ENCODE data around the gene SUSD2. TPM values are rescaled to one million over a fixed set of nuclear protein-coding genes. Genes with fewer than 3 reads are reported as not detected.

The SUSD2 gene
- total RNA-seq, 4 donors from 2014 or later: 0.88 to 17.6 (median 2.8) TPM

DNA sequence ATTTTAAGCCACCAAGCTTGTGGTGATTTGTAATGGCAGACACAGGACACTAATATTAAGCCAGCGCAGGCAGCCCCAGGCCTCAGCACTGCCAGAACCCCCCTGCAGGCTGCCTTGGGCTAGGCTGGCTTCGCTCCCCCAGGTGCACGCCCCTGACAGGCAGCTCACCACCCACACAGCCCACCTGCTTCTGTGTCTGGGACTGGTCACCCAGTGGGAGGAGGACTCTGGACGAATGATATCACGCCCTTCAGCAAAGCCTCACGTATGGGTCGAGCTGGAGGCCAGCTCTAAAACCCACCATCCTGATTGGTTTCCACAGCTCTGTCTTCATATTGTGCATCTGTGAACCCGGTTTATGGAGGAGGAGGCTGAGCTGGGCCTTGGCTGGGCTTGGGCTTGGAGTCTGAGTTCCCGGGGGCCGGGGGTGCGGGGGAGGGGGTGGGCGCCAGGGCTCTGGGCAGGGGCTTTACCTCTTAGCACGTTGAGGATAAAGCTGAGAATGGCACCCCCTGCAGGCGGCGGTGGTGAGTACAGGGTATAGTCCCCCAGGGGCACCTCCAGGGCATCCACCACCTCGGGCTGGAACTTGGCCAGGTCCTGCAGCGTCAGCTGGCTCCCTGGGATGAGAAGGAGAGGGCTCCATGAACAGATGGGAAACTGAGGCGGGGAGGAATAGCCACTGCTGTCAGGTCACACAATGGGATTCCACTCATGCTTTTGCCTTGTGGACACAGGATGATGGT lies 49.8 kb downstream of the SUSD2 start:
- Histone ChIP-seq H3K27me3 (no peaks in the 10 kb centered on the region), H3K4me1 (no peaks in the 10 kb centered on the region), H3K36me3 (no peaks in the 10 kb centered on the region), H3K27ac (no peak overlapping the region), H3K9me3 (no peaks in the 10 kb centered on the region), H3K4me3 (no peak overlapping the region)
- DNase-seq: no peak
- intact Hi-C loops (cut with DNase I; ENCODE audit: low total_unique reads): no loop called here
- TF ChIP-seq CTCF (IDR thresholded peaks at IDR 0.05) (peak in 1 of 4 experiments; percentile 8), POLR2A (IDR thresholded peaks at IDR 0.05) (no peak)

DNA sequence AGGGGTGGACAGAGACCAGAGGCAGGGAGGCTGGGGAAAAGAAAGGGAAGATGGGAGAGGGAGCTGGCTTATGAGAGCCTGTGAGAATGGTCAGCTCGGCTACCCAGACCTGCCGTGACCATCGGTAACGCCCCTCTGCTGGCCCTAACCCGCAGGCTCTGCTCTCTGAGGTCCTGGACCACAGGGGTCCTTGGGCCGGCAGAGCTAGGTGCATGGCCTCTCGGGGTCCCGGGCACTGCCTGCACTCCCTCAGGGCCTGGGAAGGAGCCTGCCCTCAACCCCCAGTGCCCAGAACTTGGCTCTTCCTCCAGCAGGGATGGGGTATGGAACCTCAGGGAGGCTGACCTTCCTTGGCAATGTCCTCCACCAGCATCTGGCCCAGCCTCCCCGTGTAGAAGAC lies 50.4 kb downstream of the SUSD2 start:
- intact Hi-C loops (cut with DNase I; ENCODE audit: low total_unique reads): no loop called here
- no peaks in the 10 kb centered on the region for H3K36me3 ChIP-seq
- TF ChIP-seq CTCF (IDR thresholded peaks at IDR 0.05) (no peak), POLR2A (IDR thresholded peaks at IDR 0.05) (no peak)

GRCh38 chr22:24232124-24232523 lies 50.8 kb downstream of the SUSD2 start:
- intact Hi-C loops (cut with DNase I; ENCODE audit: low total_unique reads): no loop called here

More for the DNA sequence above, 50.4 kb downstream of the SUSD2 start:
- no peaks in the 10 kb centered on the region for H3K4me1 ChIP-seq
- no peaks in the 10 kb centered on the region for H3K27me3 ChIP-seq
- no peaks in the 10 kb centered on the region for H3K9me3 ChIP-seq
- DNase-seq: no peak
- no peak overlapping the region for H3K27ac ChIP-seq
- H3K4me3 ChIP-seq: no peak overlapping the region

GRCh38 chr22:24232725-24233124 lies 51.4 kb downstream of the SUSD2 start:
- Histone ChIP-seq H3K27ac (no peak overlapping the region), H3K27me3 (no peaks in the 10 kb centered on the region), H3K4me3 (no peak overlapping the region), H3K4me1 (no peaks in the 10 kb centered on the region), H3K9me3 (no peaks in the 10 kb centered on the region), H3K36me3 (no peaks in the 10 kb centered on the region)
- intact Hi-C loops (cut with DNase I; ENCODE audit: low total_unique reads): no loop called here
- no peak for DNase-seq
- no peak for TF ChIP-seq POLR2A (IDR thresholded peaks at IDR 0.05)
- no peak for TF ChIP-seq CTCF (IDR thresholded peaks at IDR 0.05)

More at GRCh38 chr22:24232124-24232523, 50.8 kb downstream of the SUSD2 start:
- Histone ChIP-seq H3K4me3 (no peak overlapping the region), H3K4me1 (no peaks in the 10 kb centered on the region), H3K27ac (no peak overlapping the region), H3K9me3 (no peaks in the 10 kb centered on the region), H3K36me3 (no peaks in the 10 kb centered on the region), H3K27me3 (no peaks in the 10 kb centered on the region)
- DNase-seq: no peak
- no peak for TF ChIP-seq CTCF (IDR thresholded peaks at IDR 0.05)
- no peak for TF ChIP-seq POLR2A (IDR thresholded peaks at IDR 0.05)

- TF ChIP-seq CTCF (IDR thresholded peaks at IDR 0.05) (no peak), POLR2A (IDR thresholded peaks at IDR 0.05) (no peak)
- Histone ChIP-seq H3K27ac (no peak overlapping the region), H3K27me3 (no peaks in the 10 kb centered on the region), H3K9me3 (no peaks in the 10 kb centered on the region), H3K36me3 (no peaks in the 10 kb centered on the region), H3K4me3 (no peak overlapping the region), H3K4me1 (no peaks in the 10 kb centered on the region)
- intact Hi-C loops (cut with DNase I; ENCODE audit: low total_unique reads): no loop called here
- DNase-seq: no peak
Measured at GRCh38 chr22:24233235-24233634, 51.9 kb downstream of the SUSD2 start.
